ENCODE data around the gene PTP4A1. TPM values are rescaled to one million over a fixed set of nuclear protein-coding genes. Genes with fewer than 3 reads are reported as not detected.
A peak's percentile ranks its signal among the peaks of the same experiment; 100 is the strongest.

PTP4A1 gene
- total RNA-seq, 4 donors from 2014 or later, result 12.4 to 85.4 (median 50.4) TPM

- H3K36me3 ChIP-seq, result no peaks in the 10 kb centered on the region
- H3K9me3 ChIP-seq, result no peaks in the 10 kb centered on the region
- no peak overlapping the region for H3K27ac ChIP-seq
- no peaks in the 10 kb centered on the region for H3K27me3 ChIP-seq
- peak overlapping the region; percentile 57 for H3K4me3 ChIP-seq
- TF ChIP-seq EP300 (IDR thresholded peaks at IDR 0.05), result no peak
- no peak for TF ChIP-seq POLR2AphosphoS5 (IDR thresholded peaks at IDR 0.05)
- no peak for TF ChIP-seq CTCF (IDR thresholded peaks at IDR 0.05)
- 57% methylated on average over 6 of the region's 6 CpGs for WGBS
- H3K4me1 ChIP-seq, result peaks cover 11% of the 10 kb centered on the region
- no peak for DNase-seq (ENCODE audit: low spot score in 2 of 2)
These were observed 25.1 kb downstream of the PTP4A1 start for GRCh38 chr6:63597141-63598048.

GRCh38 chr6:63598049-63599036, 26.1 kb downstream of the PTP4A1 start:
- no peak for TF ChIP-seq POLR2A (IDR thresholded peaks at IDR 0.05)
- TF ChIP-seq CTCF (IDR thresholded peaks at IDR 0.05), result peak; percentile 83 to 89
- TF ChIP-seq EP300 (IDR thresholded peaks at IDR 0.05), result no peak
- H3K4me3 ChIP-seq, result peak overlapping the region; percentile 57
- peaks cover 11% of the 10 kb centered on the region for H3K4me1 ChIP-seq
- no peaks in the 10 kb centered on the region for H3K36me3 ChIP-seq
- no peaks in the 10 kb centered on the region for H3K27me3 ChIP-seq
- WGBS, result 7% methylated on average over 23 of the region's 23 CpGs
- peak; percentile 78 to 79 for DNase-seq (ENCODE audit: low spot score in 2 of 2)
- no peaks in the 10 kb centered on the region for H3K9me3 ChIP-seq
- no peak overlapping the region for H3K27ac ChIP-seq

- H3K27me3 ChIP-seq, result no peaks in the 10 kb centered on the region
- H3K27ac ChIP-seq, result no peak overlapping the region
- H3K9me3 ChIP-seq, result no peaks in the 10 kb centered on the region
- no peak for DNase-seq (ENCODE audit: low spot score in 2 of 2)
- H3K4me3 ChIP-seq, result no peak overlapping the region
- no peak for TF ChIP-seq CTCF (IDR thresholded peaks at IDR 0.05)
- TF ChIP-seq POLR2AphosphoS5 (IDR thresholded peaks at IDR 0.05), result no peak
- no peak for TF ChIP-seq EP300 (IDR thresholded peaks at IDR 0.05)
- TF ChIP-seq POLR2A (IDR thresholded peaks at IDR 0.05), result no peak
- H3K4me1 ChIP-seq, result peaks cover 11% of the 10 kb centered on the region
- WGBS, result 86% methylated on average over 7 of the region's 7 CpGs
- no peaks in the 10 kb centered on the region for H3K36me3 ChIP-seq
These were observed 27.0 kb downstream of the PTP4A1 start for GRCh38 chr6:63599243-63599642.

GRCh38 chr6:63600136-63600535, 27.9 kb downstream of the PTP4A1 start:
- H3K9me3 ChIP-seq, result no peaks in the 10 kb centered on the region
- TF ChIP-seq POLR2A (IDR thresholded peaks at IDR 0.05) (no peak), EP300 (IDR thresholded peaks at IDR 0.05) (no peak), POLR2AphosphoS5 (IDR thresholded peaks at IDR 0.05) (no peak), CTCF (IDR thresholded peaks at IDR 0.05) (no peak)
- no peaks in the 10 kb centered on the region for H3K36me3 ChIP-seq
- DNase-seq (ENCODE audit: low spot score in 2 of 2), result no peak
- H3K27ac ChIP-seq, result no peak overlapping the region
- H3K4me3 ChIP-seq, result no peak overlapping the region
- H3K27me3 ChIP-seq, result no peaks in the 10 kb centered on the region
- WGBS, result 61% methylated on average over 6 of the region's 6 CpGs
- H3K4me1 ChIP-seq, result peaks cover 11% of the 10 kb centered on the region

- no peaks in the 10 kb centered on the region for H3K27me3 ChIP-seq
- TF ChIP-seq EP300 (IDR thresholded peaks at IDR 0.05) (no peak), CTCF (IDR thresholded peaks at IDR 0.05) (no peak), POLR2AphosphoS5 (IDR thresholded peaks at IDR 0.05) (no peak), POLR2A (IDR thresholded peaks at IDR 0.05) (no peak)
- H3K4me3 ChIP-seq, result no peak overlapping the region
- no peak for DNase-seq (ENCODE audit: low spot score in 2 of 2)
- H3K4me1 ChIP-seq, result no peaks in the 10 kb centered on the region
- H3K27ac ChIP-seq, result no peak overlapping the region
- 97% methylated on average over 1 of the region's 1 CpG for WGBS
- no peaks in the 10 kb centered on the region for H3K9me3 ChIP-seq
- no peaks in the 10 kb centered on the region for H3K36me3 ChIP-seq
These were observed 37.0 kb downstream of the PTP4A1 start for GRCh38 chr6:63609231-63609630.

All from suprapubic skin (tissue), 4 donors.